ENCODE results near the gene OLFML2A.

The OLFML2A gene

DNA sequence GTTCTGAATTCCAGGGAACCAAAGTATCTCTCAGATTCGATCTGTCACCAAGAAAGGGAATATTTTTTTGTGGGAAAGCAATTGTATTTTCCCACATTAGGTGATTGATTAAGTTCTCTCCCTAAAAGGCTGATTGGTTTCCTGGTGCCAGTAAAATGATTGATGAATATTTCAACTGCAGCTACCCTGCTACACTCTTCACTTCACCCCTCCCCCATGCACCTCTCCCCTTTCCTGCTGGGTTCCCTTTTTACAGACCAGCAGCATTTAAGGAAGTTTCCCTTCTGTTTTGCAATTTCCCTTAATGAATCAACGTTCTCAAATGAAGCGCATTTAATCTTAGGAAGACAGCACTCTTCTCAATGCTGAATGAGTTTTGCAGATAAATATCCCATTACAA, 18.9 kb upstream of the OLFML2A start:
- TF ChIP-seq, protein P1, sequence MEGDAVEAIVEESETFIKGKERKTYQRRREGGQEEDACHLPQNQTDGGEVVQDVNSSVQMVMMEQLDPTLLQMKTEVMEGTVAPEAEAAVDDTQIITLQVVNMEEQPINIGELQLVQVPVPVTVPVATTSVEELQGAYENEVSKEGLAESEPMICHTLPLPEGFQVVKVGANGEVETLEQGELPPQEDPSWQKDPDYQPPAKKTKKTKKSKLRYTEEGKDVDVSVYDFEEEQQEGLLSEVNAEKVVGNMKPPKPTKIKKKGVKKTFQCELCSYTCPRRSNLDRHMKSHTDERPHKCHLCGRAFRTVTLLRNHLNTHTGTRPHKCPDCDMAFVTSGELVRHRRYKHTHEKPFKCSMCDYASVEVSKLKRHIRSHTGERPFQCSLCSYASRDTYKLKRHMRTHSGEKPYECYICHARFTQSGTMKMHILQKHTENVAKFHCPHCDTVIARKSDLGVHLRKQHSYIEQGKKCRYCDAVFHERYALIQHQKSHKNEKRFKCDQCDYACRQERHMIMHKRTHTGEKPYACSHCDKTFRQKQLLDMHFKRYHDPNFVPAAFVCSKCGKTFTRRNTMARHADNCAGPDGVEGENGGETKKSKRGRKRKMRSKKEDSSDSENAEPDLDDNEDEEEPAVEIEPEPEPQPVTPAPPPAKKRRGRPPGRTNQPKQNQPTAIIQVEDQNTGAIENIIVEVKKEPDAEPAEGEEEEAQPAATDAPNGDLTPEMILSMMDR (IDR thresholded peaks at IDR 0.05; ENCODE audit: control extremely low read depth, extremely low read depth, low read depth, missing control alignments) = no peak
- DNase-seq (ENCODE audit: extremely low spot score) = no peak
- CTCF ChIA-PET = interaction anchor here (1.0 to 2.7 kb wide), 7 partner anchors 12 to 141 kb away, joined by 3 to 9 read pairs (median 3); partner anchors contain the start of gene NR6A1
- POLR2A ChIA-PET = no interaction called here

DNA sequence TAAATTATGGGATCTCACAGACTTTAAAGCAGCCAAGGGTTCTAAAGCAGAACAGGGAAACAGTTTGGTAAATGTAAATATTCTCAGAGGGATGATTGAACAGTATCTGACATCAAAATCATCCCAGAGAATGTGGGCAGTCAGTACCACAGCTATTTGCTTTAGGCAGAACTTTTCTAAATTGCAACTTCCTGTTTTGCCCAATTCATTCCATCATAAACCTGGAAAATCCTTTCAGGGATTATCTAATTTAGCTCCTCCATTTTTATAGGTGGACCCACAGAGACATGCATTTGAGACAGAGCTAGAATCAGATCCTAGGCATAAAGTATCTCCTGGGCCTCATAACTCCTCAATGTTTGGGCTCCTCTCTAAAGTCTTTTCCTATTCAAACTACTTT, 18.2 kb upstream of the OLFML2A start:
- TF ChIP-seq, protein P1 (IDR thresholded peaks at IDR 0.05; ENCODE audit: control extremely low read depth, extremely low read depth, low read depth, missing control alignments) = no peak
- DNase-seq (ENCODE audit: extremely low spot score) = no peak
- POLR2A ChIA-PET = no interaction called here
- CTCF ChIA-PET = interaction anchor here (0.9 to 2.7 kb wide), 4 partner anchors 9 to 47 kb away, joined by 3 to 9 read pairs (median 5); partner anchors contain the start of gene NR6A1

DNA sequence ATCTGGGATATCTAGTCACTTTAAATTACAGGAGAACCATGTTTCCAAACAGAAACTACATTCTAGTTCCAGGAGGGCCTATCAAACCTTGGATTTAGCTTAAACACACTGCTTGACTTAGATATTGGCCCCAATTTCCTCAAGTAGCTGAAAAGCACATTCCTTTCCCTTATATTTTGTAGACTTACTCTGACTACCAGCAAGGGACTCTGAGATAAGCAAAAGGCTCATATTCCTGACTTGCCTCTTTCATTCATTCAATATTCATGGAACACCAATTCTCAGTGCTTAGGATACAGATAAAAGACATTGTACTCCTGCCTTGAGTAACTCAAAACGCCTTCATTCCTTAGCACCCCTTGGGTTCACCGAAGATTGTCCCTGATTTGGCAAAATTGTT, 17.6 kb upstream of the OLFML2A start:
- POLR2A ChIA-PET = no interaction called here
- TF ChIP-seq, protein P1 (IDR thresholded peaks at IDR 0.05; ENCODE audit: control extremely low read depth, extremely low read depth, low read depth, missing control alignments) = no peak
- CTCF ChIA-PET = interaction anchor here (0.8 to 2.7 kb wide), 5 partner anchors 10 to 142 kb away, joined by 3 to 9 read pairs (median 4); partner anchors contain the start of gene NR6A1
- DNase-seq (ENCODE audit: extremely low spot score) = no peak

- TF ChIP-seq, protein P1 (IDR thresholded peaks at IDR 0.05; ENCODE audit: control extremely low read depth, extremely low read depth, low read depth, missing control alignments) = no peak
- DNase-seq (ENCODE audit: extremely low spot score) = no peak
- CTCF ChIA-PET = interaction anchor here (0.7 to 2.7 kb wide), 8 partner anchors 10 to 144 kb away, joined by 3 to 9 read pairs (median 4); partner anchors contain the start of gene NR6A1
- POLR2A ChIA-PET = no interaction called here
These were observed 16.2 kb upstream of the OLFML2A start for GRCh38 chr9:124760719-124761118.

- no peak for DNase-seq (ENCODE audit: extremely low spot score)
- CTCF ChIA-PET = interaction anchor here (0.8 to 6.6 kb wide), 9 partner anchors 9 to 144 kb away, joined by 3 to 62 read pairs (median 4); partner anchors contain the start of genes NR6A1 and WDR38
- TF ChIP-seq, protein P1 (IDR thresholded peaks at IDR 0.05; ENCODE audit: control extremely low read depth, extremely low read depth, low read depth, missing control alignments) = no peak
- POLR2A ChIA-PET = no interaction called here
These were observed 15.7 kb upstream of the OLFML2A start for GRCh38 chr9:124761196-124761595.

GRCh38 chr9:124761710-124762109, 15.2 kb upstream of the OLFML2A start:
- TF ChIP-seq, protein P1 (IDR thresholded peaks at IDR 0.05; ENCODE audit: control extremely low read depth, extremely low read depth, low read depth, missing control alignments) = no peak
- CTCF ChIA-PET = interaction anchor here (0.9 to 6.6 kb wide), 9 partner anchors 9 to 145 kb away, joined by 3 to 62 read pairs (median 4); partner anchors contain the start of genes NR6A1, OLFML2A and WDR38
- POLR2A ChIA-PET = no interaction called here
- DNase-seq (ENCODE audit: extremely low spot score) = no peak

Measured in GM10248 (cell line).